ENCODE results near the gene SETBP1.

Gene SETBP1

GRCh38 chr18:44988821-44989587, 308.3 kb downstream of the SETBP1 start:
- TF ChIP-seq ZNF785 (tag by site-specific recombination; IDR thresholded peaks at IDR 0.05) = no peak
- TF ChIP-seq ZNF292 (tag by site-specific recombination; IDR thresholded peaks at IDR 0.05; ENCODE audit: borderline replicate concordance, low read depth) = no peak
- TF ChIP-seq ZNF37A (tag by site-specific recombination; IDR thresholded peaks at IDR 0.05) = no peak
- no peak for TF ChIP-seq ZFP69B (tag by site-specific recombination; IDR thresholded peaks at IDR 0.05)
- no peak for TF ChIP-seq ZNF624 (tag by site-specific recombination; IDR thresholded peaks at IDR 0.05)
- no peak for TF ChIP-seq KLF10 (tag by site-specific recombination; IDR thresholded peaks at IDR 0.05)
- no peak for TF ChIP-seq ZFHX2 (tag by site-specific recombination; conservative IDR thresholded peaks at IDR 0.05)
- Histone ChIP-seq H3K27ac (ENCODE audit: extremely low read depth, low read depth, low read length) (no peak overlapping the region), H3K4me3 (ENCODE audit: low read depth, low read length) (no peak overlapping the region), H3K4me1 (ENCODE audit: control insufficient read depth, insufficient read depth, low read length) (peaks cover 5% of the 10 kb centered on the region; the same call in 1 of the 2 replicates), H3K9me3 (ENCODE audit: control insufficient read depth, insufficient read depth, low read depth, low read length) (no peaks in the 10 kb centered on the region), H3K36me3 (ENCODE audit: control insufficient read depth in 2 of 2, insufficient read depth in 1 of 2, low read length in 2 of 2) (no peaks in the 10 kb centered on the region; a peak in 1 of 3 replicates)
- POLR2A ChIA-PET = no interaction called here
- CTCF ChIA-PET = no interaction called here

- POLR2A ChIA-PET = no interaction called here
- no peak overlapping the region for H3K27ac ChIP-seq (ENCODE audit: extremely low read depth, low read depth, low read length)
- no peaks in the 10 kb centered on the region for H3K4me1 ChIP-seq (ENCODE audit: control insufficient read depth, insufficient read depth, low read length)
- no peak overlapping the region for H3K4me3 ChIP-seq (ENCODE audit: low read depth, low read length)
- CTCF ChIA-PET = no interaction called here
- no peaks in the 10 kb centered on the region for H3K9me3 ChIP-seq (ENCODE audit: control insufficient read depth, insufficient read depth, low read depth, low read length)
- TF ChIP-seq, protein P1, sequence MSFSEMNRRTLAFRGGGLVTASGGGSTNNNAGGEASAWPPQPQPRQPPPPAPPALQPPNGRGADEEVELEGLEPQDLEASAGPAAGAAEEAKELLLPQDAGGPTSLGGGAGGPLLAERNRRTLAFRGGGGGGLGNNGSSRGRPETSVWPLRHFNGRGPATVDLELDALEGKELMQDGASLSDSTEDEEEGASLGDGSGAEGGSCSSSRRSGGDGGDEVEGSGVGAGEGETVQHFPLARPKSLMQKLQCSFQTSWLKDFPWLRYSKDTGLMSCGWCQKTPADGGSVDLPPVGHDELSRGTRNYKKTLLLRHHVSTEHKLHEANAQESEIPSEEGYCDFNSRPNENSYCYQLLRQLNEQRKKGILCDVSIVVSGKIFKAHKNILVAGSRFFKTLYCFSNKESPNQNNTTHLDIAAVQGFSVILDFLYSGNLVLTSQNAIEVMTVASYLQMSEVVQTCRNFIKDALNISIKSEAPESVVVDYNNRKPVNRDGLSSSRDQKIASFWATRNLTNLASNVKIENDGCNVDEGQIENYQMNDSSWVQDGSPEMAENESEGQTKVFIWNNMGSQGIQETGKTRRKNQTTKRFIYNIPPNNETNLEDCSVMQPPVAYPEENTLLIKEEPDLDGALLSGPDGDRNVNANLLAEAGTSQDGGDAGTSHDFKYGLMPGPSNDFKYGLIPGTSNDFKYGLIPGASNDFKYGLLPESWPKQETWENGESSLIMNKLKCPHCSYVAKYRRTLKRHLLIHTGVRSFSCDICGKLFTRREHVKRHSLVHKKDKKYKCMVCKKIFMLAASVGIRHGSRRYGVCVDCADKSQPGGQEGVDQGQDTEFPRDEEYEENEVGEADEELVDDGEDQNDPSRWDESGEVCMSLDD (tag by site-specific recombination; IDR thresholded peaks at IDR 0.05) = no peak
- TF ChIP-seq ZNF843 (tag by site-specific recombination; IDR thresholded peaks at IDR 0.05) (no peak), PRDM4 (tag by site-specific recombination; IDR thresholded peaks at IDR 0.05) (no peak), ZNF223 (tag by site-specific recombination; IDR thresholded peaks at IDR 0.05) (no peak), ZSCAN16 (tag by site-specific recombination; IDR thresholded peaks at IDR 0.05) (no peak), ZNF660 (tag by site-specific recombination; IDR thresholded peaks at IDR 0.05) (no peak)
- H3K36me3 ChIP-seq (ENCODE audit: control insufficient read depth in 2 of 2, insufficient read depth in 1 of 2, low read length in 2 of 2) = no peaks in the 10 kb centered on the region
These were observed 315.6 kb downstream of the SETBP1 start for GRCh38 chr18:44996261-44996660.

DNA sequence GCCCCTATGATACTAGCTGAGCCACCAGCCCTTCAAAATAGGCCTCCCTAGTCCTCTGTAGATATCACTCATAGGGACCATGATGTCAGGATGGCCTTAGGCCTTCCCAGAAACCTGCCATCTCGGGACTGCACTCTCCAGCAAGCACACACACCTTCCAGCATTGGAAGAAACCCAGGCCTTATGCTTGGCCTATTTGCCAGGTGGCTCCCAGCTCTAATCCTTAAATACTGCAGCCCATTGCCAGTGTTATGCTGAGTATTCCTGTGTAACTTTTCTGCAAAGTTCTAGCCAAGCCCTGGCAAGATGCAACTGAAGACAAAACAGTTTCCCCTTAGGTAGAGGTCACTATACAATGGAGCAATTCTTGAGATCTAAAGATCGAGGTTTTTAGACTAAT, 316.5 kb downstream of the SETBP1 start:
- Histone ChIP-seq H3K27ac (ENCODE audit: extremely low read depth, low read depth, low read length) (no peak overlapping the region), H3K9me3 (ENCODE audit: control insufficient read depth, insufficient read depth, low read depth, low read length) (no peaks in the 10 kb centered on the region), H3K4me1 (ENCODE audit: control insufficient read depth, insufficient read depth, low read length) (no peaks in the 10 kb centered on the region), H3K4me3 (ENCODE audit: low read depth, low read length) (no peak overlapping the region), H3K36me3 (ENCODE audit: control insufficient read depth in 2 of 2, insufficient read depth in 1 of 2, low read length in 2 of 2) (no peaks in the 10 kb centered on the region)
- CTCF ChIA-PET = no interaction called here
- POLR2A ChIA-PET = no interaction called here
- TF ChIP-seq, protein P2, sequence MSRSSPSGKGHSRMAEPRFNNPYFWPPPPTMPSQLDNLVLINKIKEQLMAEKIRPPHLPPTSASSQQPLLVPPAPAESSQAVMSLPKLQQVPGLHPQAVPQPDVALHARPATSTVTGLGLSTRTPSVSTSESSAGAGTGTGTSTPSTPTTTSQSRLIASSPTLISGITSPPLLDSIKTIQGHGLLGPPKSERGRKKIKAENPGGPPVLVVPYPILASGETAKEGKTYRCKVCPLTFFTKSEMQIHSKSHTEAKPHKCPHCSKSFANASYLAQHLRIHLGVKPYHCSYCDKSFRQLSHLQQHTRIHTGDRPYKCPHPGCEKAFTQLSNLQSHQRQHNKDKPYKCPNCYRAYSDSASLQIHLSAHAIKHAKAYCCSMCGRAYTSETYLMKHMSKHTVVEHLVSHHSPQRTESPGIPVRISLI (tag by site-specific recombination; IDR thresholded peaks at IDR 0.05) = no peak
- TF ChIP-seq ZNF433 (tag by site-specific recombination; IDR thresholded peaks at IDR 0.05; ENCODE audit: low read depth) = no peak
- no peak for TF ChIP-seq ZNF302 (tag by site-specific recombination; IDR thresholded peaks at IDR 0.05; ENCODE audit: low read depth)
- TF ChIP-seq ZBTB6 (tag by site-specific recombination; IDR thresholded peaks at IDR 0.05) = no peak
- no peak for TF ChIP-seq ZBTB17 (tag by site-specific recombination; IDR thresholded peaks at IDR 0.05)
- TF ChIP-seq ZNF76 (tag by site-specific recombination; IDR thresholded peaks at IDR 0.05; ENCODE audit: borderline replicate concordance, low read depth) = no peak
- no peak for TF ChIP-seq ZNF19 (tag by site-specific recombination; IDR thresholded peaks at IDR 0.05; ENCODE audit: low read depth)
- TF ChIP-seq ZNF785 (tag by site-specific recombination; IDR thresholded peaks at IDR 0.05) = no peak
- TF ChIP-seq, protein P3, sequence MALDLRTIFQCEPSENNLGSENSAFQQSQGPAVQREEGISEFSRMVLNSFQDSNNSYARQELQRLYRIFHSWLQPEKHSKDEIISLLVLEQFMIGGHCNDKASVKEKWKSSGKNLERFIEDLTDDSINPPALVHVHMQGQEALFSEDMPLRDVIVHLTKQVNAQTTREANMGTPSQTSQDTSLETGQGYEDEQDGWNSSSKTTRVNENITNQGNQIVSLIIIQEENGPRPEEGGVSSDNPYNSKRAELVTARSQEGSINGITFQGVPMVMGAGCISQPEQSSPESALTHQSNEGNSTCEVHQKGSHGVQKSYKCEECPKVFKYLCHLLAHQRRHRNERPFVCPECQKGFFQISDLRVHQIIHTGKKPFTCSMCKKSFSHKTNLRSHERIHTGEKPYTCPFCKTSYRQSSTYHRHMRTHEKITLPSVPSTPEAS (tag by site-specific recombination; IDR thresholded peaks at IDR 0.05) = no peak
- no peak for TF ChIP-seq ZNF664 (tag by site-specific recombination; IDR thresholded peaks at IDR 0.05)
